SK-MEL-5 (cell line): Measurements from ENCODE around the gene PCDHGB4. TPM values are rescaled to one million over a fixed set of nuclear protein-coding genes. Genes with fewer than 3 reads are reported as not detected.

Experiments used
- total RNA-seq: library from RNA; depleted of rRNA; stranded (reverse); fragments of >200 nt; shearing (Covaris generic); gene quantifications from 2 replicates; pipeline ENCODE4 v1.2.3, GENCODE V29; 2014; rRNA removed

Gene PCDHGB4
- total RNA-seq, 1 experiment from 2014 or later = 0.26 TPM

Other genes with a start within 250 kb of the PCDHGB4 start
- gene PCDHB6, start 237.6 kb upstream of the PCDHGB4 start, total RNA-seq = 0.21 and 0.43 TPM in 2 replicates
- 0.24 and 0.29 TPM in 2 replicates for gene PCDHB7, start 215.1 kb upstream of the PCDHGB4 start, total RNA-seq
- 0.43 and 0.74 TPM in 2 replicates for gene PCDHB8, start 209.9 kb upstream of the PCDHGB4 start, total RNA-seq
- 0.55 and 0.75 TPM in 2 replicates for gene PCDHB16, start 205.3 kb upstream of the PCDHGB4 start, total RNA-seq
- gene PCDHB9, start 200.5 kb upstream of the PCDHGB4 start, total RNA-seq = 0.05 and 0.90 TPM in 2 replicates
- 0.37 and 0.40 TPM in 2 replicates for gene PCDHB10, start 195.3 kb upstream of the PCDHGB4 start, total RNA-seq
- 0.55 and 0.75 TPM in 2 replicates for gene PCDHB11, start 188.1 kb upstream of the PCDHGB4 start, total RNA-seq
- gene PCDHB12, start 179.0 kb upstream of the PCDHGB4 start, total RNA-seq = 0.24 and 0.42 TPM in 2 replicates
- 0.66 and 0.77 TPM in 2 replicates for gene PCDHB13, start 173.8 kb upstream of the PCDHGB4 start, total RNA-seq
- 0.24 and 0.40 TPM in 2 replicates for gene PCDHB14, start 164.4 kb upstream of the PCDHGB4 start, total RNA-seq
- gene PCDHB15, start 142.3 kb upstream of the PCDHGB4 start, total RNA-seq = 1.1 and 1.6 TPM in 2 replicates
- 0.11 TPM in 1 of 2 replicates, not detected in the other for gene SLC25A2, start 83.6 kb upstream of the PCDHGB4 start, total RNA-seq
- gene TAF7, start 66.9 kb upstream of the PCDHGB4 start, total RNA-seq = 60.5 and 60.9 TPM in 2 replicates
- gene PCDHGA1, start 57.2 kb upstream of the PCDHGB4 start, total RNA-seq = 0.63 and 0.67 TPM in 2 replicates
- gene PCDHGA2, start 48.9 kb upstream of the PCDHGB4 start, total RNA-seq = 1.7 and 2.0 TPM in 2 replicates
- 0.32 TPM in 1 of 2 replicates, not detected in the other for gene PCDHGA3, start 43.9 kb upstream of the PCDHGB4 start, total RNA-seq
- gene PCDHGB1, start 37.6 kb upstream of the PCDHGB4 start, total RNA-seq = 1.2 and 1.6 TPM in 2 replicates
- 1.4 and 1.6 TPM in 2 replicates for gene PCDHGA4, start 32.7 kb upstream of the PCDHGB4 start, total RNA-seq
- 1.5 and 1.7 TPM in 2 replicates for gene PCDHGB2, start 27.7 kb upstream of the PCDHGB4 start, total RNA-seq
- 0.56 and 0.66 TPM in 2 replicates for gene PCDHGA5, start 23.5 kb upstream of the PCDHGB4 start, total RNA-seq
- gene PCDHGB3, start 17.5 kb upstream of the PCDHGB4 start, total RNA-seq = 0.21 and 0.53 TPM in 2 replicates
- 1.8 and 2.4 TPM in 2 replicates for gene PCDHGA6, start 13.8 kb upstream of the PCDHGB4 start, total RNA-seq
- gene PCDHGA7, start 5.0 kb upstream of the PCDHGB4 start, total RNA-seq = 0.71 and 1.6 TPM in 2 replicates
- 0.05 and 0.13 TPM in 2 replicates for gene PCDHGA8, start 4.9 kb downstream of the PCDHGB4 start, total RNA-seq
- 0.29 and 0.50 TPM in 2 replicates for gene PCDHGB5, start 10.2 kb downstream of the PCDHGB4 start, total RNA-seq
- gene PCDHGA9, start 15.1 kb downstream of the PCDHGB4 start, total RNA-seq = 0.03 and 0.45 TPM in 2 replicates
- 0.21 and 0.40 TPM in 2 replicates for gene PCDHGB6, start 20.3 kb downstream of the PCDHGB4 start, total RNA-seq
- 0.18 and 0.21 TPM in 2 replicates for gene PCDHGA10, start 25.3 kb downstream of the PCDHGB4 start, total RNA-seq
- 7.4 and 8.6 TPM in 2 replicates for gene PCDHGB7, start 30.0 kb downstream of the PCDHGB4 start, total RNA-seq
- 0.21 and 0.58 TPM in 2 replicates for gene PCDHGA11, start 33.4 kb downstream of the PCDHGB4 start, total RNA-seq
- gene PCDHGA12, start 42.8 kb downstream of the PCDHGB4 start, total RNA-seq = 10.0 and 13.8 TPM in 2 replicates
- 9.8 and 12.5 TPM in 2 replicates for gene PCDHGC3, start 88.3 kb downstream of the PCDHGB4 start, total RNA-seq
- gene PCDHGC4, start 97.3 kb downstream of the PCDHGB4 start, total RNA-seq = 0.11 TPM in 1 of 2 replicates, not detected in the other
- gene PCDHGC5, start 101.4 kb downstream of the PCDHGB4 start, total RNA-seq = 0.05 and 0.19 TPM in 2 replicates
- 32.8 TPM in 2 replicates for gene DIAPH1, start 231.3 kb downstream of the PCDHGB4 start, total RNA-seq
- 45.2 and 55.1 TPM in 2 replicates for gene HDAC3, start 249.2 kb downstream of the PCDHGB4 start, total RNA-seq
- 6.2 and 7.9 TPM in 2 replicates for gene RELL2, start 249.3 kb downstream of the PCDHGB4 start, total RNA-seq